ENCODE results near the gene BPIFA3.

Gene BPIFA3

GRCh38 chr20:33261465-33261864, 44.3 kb downstream of the BPIFA3 start:
- DNase-seq (ENCODE audit: low read depth in 2 of 2), result no peak

GRCh38 chr20:33262658-33263065, 45.5 kb downstream of the BPIFA3 start:
- peak; percentile 3 to 6 for DNase-seq (ENCODE audit: low read depth in 2 of 2)

- no peak for DNase-seq (ENCODE audit: low read depth in 2 of 2)
These were observed 46.6 kb downstream of the BPIFA3 start for GRCh38 chr20:33263784-33264183.

- DNase-seq (ENCODE audit: low read depth in 2 of 2), result no peak
These were observed 50.5 kb downstream of the BPIFA3 start for GRCh38 chr20:33267701-33268100.

GRCh38 chr20:33272155-33272873, 55.2 kb downstream of the BPIFA3 start:
- DNase-seq (ENCODE audit: low read depth in 2 of 2), result no peak

GRCh38 chr20:33273117-33273851, 56.1 kb downstream of the BPIFA3 start:
- DNase-seq (ENCODE audit: low read depth in 2 of 2), result no peak

GRCh38 chr20:33275215-33275614, 58.1 kb downstream of the BPIFA3 start:
- no peak for DNase-seq (ENCODE audit: low read depth in 2 of 2)

- DNase-seq (ENCODE audit: low read depth in 2 of 2), result no peak
These were observed 58.7 kb downstream of the BPIFA3 start for GRCh38 chr20:33275871-33276270.

- DNase-seq (ENCODE audit: low read depth in 2 of 2), result no peak
These were observed 59.4 kb downstream of the BPIFA3 start for GRCh38 chr20:33276303-33277113.

Measured in fibroblast of skin of left quadriceps (primary cell).